ENCODE data around the gene CLCN6.

The CLCN6 gene

DNA sequence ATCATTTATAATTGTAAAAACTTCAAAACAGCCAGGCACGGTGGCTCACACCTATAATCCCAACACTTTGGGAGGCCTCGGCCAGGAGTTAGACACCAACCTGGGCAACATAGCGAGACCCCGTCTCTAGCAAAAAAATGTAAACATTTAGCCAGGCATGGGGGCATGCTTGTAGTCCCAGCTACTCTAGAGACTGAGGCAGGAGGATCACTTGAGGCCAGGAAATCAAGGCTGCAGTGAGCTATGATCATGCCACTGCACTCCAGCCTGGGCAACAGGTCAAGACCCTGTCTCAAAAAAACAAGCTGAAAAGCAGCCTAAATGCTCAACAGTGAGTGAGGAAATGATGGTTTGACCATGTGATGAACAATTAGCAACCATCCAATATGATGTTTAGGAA lies 36.7 kb upstream of the CLCN6 start:
- in situ Hi-C loops (cut with HindIII; ENCODE audit: low pct_unique_long_range_greater_than_20kb, low sequenced_read_pairs) = no loop called here
- DNase-seq (ENCODE audit: low read depth in 1 of 2, low spot score in 1 of 2) = no peak
- no peak for TF ChIP-seq JUND (IDR thresholded peaks at IDR 0.05; ENCODE audit: low read depth)

DNA sequence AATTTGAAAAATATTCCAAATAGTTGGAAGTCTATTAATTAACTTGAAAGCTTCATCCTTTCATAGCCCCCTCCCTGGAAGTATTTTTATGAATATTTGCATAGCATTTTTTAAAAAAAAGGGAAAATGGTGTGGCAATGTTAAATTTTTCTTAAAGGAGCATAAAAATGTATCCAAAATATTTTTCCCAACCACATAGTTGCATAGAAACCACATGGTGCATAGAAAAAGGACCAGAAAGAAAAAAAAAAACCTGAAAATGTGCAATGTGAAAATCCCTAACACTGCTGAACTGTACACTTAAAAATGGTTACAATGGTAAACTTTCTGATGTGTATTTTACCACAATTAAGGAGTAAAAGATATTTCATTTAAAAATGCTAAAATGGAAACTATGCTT lies 36.0 kb upstream of the CLCN6 start:
- in situ Hi-C loops (cut with HindIII; ENCODE audit: low pct_unique_long_range_greater_than_20kb, low sequenced_read_pairs) = no loop called here
- no peak for DNase-seq (ENCODE audit: low read depth in 1 of 2, low spot score in 1 of 2)
- TF ChIP-seq JUND (IDR thresholded peaks at IDR 0.05; ENCODE audit: low read depth) = no peak

DNA sequence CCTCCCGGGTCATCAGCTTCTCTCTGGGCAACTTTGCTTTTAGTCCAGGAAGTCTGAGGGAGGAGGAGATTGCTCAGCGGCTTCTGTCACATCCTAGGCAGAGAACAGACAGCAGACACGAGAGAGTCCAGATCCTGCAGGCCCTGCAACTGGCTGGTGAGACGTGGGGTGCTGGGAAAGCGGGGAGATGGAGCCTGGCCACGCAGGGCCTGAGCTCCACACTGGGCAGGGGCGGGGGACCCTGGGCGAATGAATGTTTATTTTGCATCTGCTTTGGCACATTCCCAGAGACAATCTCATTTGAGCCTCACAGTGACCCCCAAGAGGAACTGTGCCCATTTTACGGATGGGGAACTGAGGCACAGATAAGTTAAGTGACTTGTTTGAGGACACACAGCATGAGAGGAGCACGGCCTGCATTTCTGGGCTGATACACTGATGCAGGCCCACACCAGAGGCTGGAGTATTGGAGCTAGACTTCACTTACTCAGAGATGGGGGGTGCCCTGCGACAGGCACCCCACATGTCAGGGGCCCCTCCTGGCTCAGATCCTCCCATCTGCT lies 34.4 kb upstream of the CLCN6 start:
- in situ Hi-C loops (cut with HindIII; ENCODE audit: low pct_unique_long_range_greater_than_20kb, low sequenced_read_pairs) = no loop called here
- no peak for TF ChIP-seq JUND (IDR thresholded peaks at IDR 0.05; ENCODE audit: low read depth)
- no peak for DNase-seq (ENCODE audit: low read depth in 1 of 2, low spot score in 1 of 2)

DNA sequence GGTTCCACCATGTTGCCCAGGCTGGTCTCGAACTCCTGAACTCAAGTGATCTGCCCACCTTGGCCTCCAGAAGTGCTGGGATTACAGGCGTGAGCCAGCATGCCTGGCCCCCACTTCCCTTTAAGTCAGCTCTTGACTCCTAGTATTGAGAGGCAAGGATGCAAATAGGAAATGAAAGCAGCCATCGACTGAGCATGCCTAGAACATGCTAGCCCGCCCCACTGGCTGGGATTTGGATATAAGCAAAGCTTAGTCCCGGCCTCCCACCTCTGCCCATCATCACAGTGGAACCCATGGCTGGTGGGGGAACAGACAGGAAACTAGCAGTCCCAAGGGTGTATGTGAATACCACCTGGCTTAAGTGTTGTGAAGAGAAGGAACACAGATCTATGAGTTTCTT lies 33.5 kb upstream of the CLCN6 start:
- no peak for TF ChIP-seq JUND (IDR thresholded peaks at IDR 0.05; ENCODE audit: low read depth)
- in situ Hi-C loops (cut with HindIII; ENCODE audit: low pct_unique_long_range_greater_than_20kb, low sequenced_read_pairs) = no loop called here

DNA sequence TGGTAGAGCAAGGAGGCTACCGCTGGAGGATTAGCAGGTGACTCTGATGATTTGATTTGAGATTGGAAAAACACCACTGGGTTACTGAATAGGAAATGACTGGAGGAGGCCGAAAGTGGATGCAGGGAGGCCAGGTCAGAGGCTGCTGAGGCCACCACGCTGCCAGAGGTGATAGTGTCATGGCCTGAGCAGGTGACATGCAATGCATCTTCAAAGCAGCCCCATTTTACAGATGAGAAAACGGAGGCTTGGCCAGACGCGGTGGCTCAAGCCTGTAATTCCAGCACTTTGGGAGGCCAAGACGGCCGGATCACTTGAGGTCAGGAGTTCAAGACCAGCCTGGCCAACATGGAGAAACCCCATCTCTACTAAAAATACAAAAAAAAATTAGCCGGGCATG lies 31.2 kb upstream of the CLCN6 start:
- in situ Hi-C loops (cut with HindIII; ENCODE audit: low pct_unique_long_range_greater_than_20kb, low sequenced_read_pairs) = no loop called here
- no peak for TF ChIP-seq JUND (IDR thresholded peaks at IDR 0.05; ENCODE audit: low read depth)
- no peak for DNase-seq (ENCODE audit: low read depth in 1 of 2, low spot score in 1 of 2)

More for the DNA sequence above, 33.5 kb upstream of the CLCN6 start:
- no peak for DNase-seq (ENCODE audit: low read depth in 1 of 2, low spot score in 1 of 2)

DNA sequence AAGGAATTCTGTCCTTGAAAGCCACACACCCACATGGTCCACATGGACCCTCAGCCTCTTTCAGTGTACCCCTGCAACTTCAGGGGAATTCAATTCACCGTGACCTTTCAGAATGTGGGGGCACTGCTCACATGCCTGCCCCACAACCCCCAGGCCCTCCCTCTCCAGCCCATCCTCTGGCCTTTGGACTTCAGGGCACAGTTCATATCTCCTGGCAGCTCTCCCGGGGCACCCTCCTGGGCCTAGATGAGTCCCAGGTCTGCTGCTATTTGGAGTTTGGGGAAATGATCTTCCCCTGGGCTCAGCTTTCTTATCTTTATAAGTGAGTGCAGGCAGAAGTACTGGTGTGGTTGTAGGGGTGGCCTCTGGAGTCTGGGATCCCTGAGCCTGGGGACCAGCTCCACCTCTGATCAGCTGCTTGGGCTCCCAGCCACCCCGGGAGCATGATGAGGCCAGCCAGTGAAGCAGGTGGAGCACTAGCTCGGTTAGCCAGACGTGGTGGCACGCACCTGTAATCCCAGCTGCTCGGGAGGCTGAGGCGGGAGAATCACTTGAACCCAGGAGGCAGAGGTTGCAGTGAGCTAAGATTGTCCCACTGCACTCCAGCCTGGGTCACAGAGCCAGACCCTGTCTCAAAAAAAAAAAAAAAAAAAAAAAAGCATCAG lies 28.2 kb upstream of the CLCN6 start:
- no peak for TF ChIP-seq JUND (IDR thresholded peaks at IDR 0.05; ENCODE audit: low read depth)
- in situ Hi-C loops (cut with HindIII; ENCODE audit: low pct_unique_long_range_greater_than_20kb, low sequenced_read_pairs) = no loop called here
- no peak for DNase-seq (ENCODE audit: low read depth in 1 of 2, low spot score in 1 of 2)

DNA sequence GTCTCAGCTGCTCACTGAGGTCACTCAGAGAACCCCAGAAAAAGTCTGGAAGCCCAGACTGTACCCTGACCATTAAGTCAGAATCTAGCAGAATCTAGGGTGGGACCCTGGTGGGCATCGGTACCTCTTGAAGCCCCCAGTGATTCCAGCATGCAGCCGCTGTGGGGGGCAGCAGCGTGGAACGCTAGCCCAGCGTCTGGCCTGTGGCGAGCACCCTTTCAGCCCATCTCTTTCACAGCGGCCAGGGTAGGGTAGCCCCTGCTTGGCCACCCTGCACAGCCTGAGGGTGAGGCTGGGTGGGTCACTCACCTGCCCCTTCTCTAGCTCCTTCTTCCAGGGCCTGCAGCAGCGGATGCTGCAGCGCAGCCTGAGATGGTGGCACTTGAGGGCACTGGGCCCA lies 27.7 kb upstream of the CLCN6 start:
- no peak for DNase-seq (ENCODE audit: low read depth in 1 of 2, low spot score in 1 of 2)
- in situ Hi-C loops (cut with HindIII; ENCODE audit: low pct_unique_long_range_greater_than_20kb, low sequenced_read_pairs) = no loop called here
- no peak for TF ChIP-seq JUND (IDR thresholded peaks at IDR 0.05; ENCODE audit: low read depth)

DNA sequence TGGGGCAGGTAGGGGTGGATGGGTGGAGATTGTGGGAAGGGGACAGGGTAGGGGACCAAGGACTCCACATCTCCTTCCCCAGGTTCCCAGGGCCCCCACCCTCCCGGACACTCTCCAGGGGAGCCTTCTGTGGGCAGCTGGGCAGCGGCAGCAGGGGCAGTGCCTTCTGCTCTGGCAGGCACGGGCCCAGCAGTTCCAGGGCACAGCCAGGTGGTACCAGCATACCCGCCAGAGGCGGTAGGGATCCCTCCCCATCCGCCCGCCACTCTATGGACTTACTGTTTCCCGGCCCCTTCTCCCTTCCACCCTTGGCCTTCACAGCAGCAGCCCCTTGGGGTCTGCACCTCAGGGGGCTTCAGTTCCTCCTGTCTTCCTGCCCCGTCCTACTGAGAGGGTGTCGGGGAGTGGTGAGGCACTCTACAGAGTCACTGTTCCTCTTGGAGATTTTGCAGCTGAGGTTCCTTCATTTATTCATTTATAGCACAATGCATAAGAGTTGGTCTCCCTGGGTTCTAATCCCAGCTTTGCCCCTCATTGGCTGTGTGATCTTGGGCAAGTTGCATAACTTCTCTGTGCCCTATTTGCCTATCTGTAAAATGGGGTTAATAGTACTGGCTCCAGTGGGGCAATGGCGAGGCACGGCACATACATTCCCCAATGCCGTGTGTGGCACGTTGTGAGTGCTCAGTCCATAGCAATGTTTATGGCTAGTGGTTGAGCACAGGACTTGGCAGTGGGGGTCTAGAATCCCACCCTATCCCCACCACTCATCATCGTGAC lies 27.0 kb upstream of the CLCN6 start:
- in situ Hi-C loops (cut with HindIII; ENCODE audit: low pct_unique_long_range_greater_than_20kb, low sequenced_read_pairs) = no loop called here
- TF ChIP-seq JUND (IDR thresholded peaks at IDR 0.05; ENCODE audit: low read depth) = no peak
- DNase-seq (ENCODE audit: low read depth in 1 of 2, low spot score in 1 of 2) = no peak

DNA sequence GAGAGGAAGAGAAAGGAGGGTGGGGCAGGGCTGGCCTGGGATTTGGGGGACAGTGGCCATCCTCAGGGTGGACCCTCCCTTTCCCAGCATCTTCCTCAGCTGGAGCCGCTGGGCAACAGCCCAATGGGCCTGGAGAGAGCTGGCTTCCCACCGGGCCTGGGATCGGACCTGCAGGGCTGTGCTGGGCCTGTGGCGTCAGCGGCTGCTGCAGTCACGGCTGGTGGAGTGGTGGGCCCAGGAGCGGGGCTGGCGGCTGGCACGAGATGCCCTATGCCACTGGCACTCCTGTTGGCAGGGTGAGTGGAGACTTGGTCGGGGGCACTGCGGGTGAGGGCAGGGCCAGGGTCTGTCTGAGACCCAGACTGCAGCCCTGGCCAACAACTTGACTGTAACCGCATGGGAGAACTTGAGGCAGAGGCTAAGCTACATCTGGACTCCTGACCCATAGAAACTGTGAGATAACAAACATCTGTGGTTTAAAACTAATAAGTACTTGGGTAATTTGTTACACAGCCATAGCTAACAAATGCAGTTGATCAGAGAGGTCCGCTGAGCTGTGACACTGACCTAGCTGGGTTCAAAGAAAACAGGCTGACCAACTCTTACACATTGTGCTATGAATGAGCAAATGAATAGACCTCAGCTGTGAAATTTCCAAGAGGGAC lies 26.1 kb upstream of the CLCN6 start:
- no peak for TF ChIP-seq JUND (IDR thresholded peaks at IDR 0.05; ENCODE audit: low read depth)
- in situ Hi-C loops (cut with HindIII; ENCODE audit: low pct_unique_long_range_greater_than_20kb, low sequenced_read_pairs) = no loop called here
- no peak for DNase-seq (ENCODE audit: low read depth in 1 of 2, low spot score in 1 of 2)

DNA sequence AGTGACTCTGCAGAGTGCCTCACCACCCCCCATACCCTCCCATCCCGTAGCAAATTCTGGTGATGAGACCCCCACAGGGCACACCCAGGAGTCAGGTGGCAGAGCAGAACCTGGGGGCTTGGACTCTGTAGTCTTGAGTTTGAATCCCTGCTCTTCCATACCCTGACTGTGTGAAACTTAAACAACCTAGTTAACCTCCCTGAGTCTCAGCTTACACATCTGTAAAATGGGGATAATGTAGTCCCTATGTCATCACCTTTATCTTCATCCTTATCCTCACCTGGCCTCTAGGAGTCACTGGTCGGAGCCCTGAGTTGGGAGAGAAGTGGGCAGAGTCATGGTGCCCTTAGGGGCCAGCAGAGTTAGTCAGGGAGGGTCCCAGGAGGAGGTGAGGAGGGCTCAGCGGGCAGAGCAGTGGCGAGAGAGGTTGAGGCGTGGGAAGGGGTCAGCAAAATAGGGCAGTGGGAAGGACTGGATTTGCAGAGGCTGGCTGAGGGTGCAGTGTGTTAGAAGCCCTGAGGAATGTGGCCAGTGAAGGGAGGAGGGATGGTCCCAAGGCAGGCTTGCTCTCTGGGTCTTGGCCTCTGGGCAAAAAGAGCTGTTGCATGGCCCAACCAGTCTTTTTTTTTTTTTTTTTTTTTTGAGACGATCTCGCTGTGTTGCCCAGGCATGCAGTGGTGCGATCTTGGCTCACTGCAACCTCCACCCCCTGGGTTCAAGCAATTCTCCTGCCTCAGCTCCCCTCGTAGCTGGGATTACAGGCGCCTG lies 25.4 kb upstream of the CLCN6 start:
- no peak for TF ChIP-seq JUND (IDR thresholded peaks at IDR 0.05; ENCODE audit: low read depth)
- in situ Hi-C loops (cut with HindIII; ENCODE audit: low pct_unique_long_range_greater_than_20kb, low sequenced_read_pairs) = no loop called here
- DNase-seq (ENCODE audit: low read depth in 1 of 2, low spot score in 1 of 2) = no peak

DNA sequence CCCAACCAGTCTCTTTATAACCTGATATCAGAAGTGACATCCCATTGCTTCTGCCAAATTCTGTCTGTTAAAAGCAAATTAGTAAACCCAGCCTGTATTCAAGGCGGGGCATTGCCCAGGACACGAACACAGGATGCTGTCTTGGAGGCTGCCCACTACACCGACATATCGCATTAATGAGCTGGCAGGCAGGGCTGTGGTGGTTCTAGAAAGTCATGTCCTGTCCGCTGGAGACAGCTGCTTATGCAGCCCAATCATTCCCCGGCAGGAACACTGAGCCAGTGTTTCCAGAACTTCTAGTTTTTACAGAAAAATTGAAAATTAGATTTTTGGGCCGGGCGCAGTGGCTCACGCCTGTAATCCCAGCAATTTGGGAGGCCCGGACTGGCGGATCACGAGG lies 24.7 kb upstream of the CLCN6 start:
- DNase-seq (ENCODE audit: low read depth in 1 of 2, low spot score in 1 of 2) = no peak
- in situ Hi-C loops (cut with HindIII; ENCODE audit: low pct_unique_long_range_greater_than_20kb, low sequenced_read_pairs) = no loop called here
- TF ChIP-seq JUND (IDR thresholded peaks at IDR 0.05; ENCODE audit: low read depth) = no peak

DNA sequence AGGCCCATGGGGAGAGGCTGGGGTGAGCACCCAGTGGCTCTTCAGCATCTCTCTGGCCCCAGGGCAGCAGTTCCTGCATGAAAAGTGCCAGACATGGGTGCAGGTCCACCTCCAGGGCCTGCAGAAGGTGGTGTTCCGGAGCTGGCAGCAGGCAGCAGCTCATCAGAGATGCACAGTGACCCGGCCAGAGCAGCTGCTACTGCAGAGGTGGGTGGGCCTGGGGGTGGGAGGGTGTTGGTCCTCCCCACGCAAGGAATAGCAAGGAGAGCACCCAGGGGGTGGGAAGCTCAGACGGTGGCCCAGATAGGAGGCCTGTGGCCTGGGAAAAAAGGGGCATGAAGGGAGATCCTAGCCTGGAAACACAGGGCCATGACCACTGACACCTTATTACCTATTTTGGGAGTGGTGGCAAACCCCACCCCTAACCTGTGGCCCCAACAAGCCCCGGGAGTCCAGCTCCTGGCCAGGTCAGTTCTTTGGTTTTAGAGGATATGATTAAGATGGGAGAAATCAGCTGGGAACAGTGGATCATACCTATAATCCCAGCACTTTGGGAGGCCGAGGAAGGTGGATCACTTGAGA lies 23.8 kb upstream of the CLCN6 start:
- no peak for DNase-seq (ENCODE audit: low read depth in 1 of 2, low spot score in 1 of 2)
- TF ChIP-seq JUND (IDR thresholded peaks at IDR 0.05; ENCODE audit: low read depth) = no peak
- in situ Hi-C loops (cut with HindIII; ENCODE audit: low pct_unique_long_range_greater_than_20kb, low sequenced_read_pairs) = no loop called here
